GM18858 (cell line): ENCODE data around the gene ERGIC3.

Experiments used
- ATAC-seq: cut with Tn5 transposase; IDR thresholded peaks from one replicate; pipeline ENCODE4 v1.9.1; 2021; ENCODE audit not compliant: unreplicated experiment

ERGIC3 gene

DNA sequence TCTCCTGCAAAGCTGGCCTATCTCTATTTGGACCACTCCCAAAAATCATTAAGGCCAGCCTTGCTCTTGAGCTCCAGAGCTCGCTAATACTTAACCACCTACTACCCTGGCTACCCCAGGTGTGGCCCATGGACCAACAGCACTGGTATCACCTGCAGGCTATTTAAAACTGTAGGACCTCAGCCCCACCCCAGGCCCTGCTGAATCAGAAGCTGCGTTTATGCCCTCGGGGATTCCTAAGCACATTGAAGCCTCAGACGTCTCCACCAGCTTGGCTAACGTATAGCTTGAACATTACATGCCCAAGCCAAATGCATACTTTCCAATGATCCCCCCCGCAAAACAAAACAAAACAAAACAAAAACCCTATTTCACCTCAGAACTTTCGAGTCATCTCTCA lies 54.0 kb downstream of the ERGIC3 start:
- ATAC-seq = no peak

DNA sequence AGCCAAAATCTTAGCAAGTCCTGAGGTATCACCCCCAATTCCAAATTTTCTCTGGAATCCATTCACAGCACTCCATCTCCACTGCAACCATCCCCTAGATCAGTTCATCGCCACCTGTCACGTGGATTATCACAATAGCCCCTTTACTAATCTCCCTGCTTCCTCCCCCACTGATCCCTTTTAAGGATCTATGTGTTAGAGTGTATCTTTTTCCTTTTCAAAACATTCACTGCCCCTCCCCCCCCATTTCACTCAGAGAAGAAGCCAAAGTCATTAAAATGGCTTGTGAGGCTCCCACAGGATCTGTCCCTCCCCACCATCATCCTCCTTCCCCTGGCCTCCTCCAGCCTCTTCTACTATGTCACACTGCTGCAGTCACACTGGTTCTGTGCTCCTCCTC lies 55.3 kb downstream of the ERGIC3 start:
- ATAC-seq = no peak

DNA sequence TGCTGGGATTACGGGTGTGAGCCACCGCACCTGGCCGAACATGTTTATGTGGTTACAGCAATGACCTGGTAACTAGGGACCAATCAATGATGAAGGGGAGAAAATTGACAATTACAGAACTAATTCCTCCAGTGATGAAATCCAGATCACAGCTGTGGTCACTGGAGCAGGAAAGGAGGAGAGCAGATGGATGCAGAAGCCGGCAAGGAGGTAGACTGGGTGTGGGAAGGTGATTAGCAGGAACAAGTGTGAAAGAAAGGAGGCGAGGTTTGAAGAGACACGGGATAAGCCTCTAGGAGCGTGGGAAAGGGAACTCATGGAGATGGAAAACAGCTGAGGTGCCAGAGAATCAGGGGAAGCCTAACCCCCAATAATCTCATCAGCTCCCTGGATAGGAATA lies 56.6 kb downstream of the ERGIC3 start:
- ATAC-seq = no peak

DNA sequence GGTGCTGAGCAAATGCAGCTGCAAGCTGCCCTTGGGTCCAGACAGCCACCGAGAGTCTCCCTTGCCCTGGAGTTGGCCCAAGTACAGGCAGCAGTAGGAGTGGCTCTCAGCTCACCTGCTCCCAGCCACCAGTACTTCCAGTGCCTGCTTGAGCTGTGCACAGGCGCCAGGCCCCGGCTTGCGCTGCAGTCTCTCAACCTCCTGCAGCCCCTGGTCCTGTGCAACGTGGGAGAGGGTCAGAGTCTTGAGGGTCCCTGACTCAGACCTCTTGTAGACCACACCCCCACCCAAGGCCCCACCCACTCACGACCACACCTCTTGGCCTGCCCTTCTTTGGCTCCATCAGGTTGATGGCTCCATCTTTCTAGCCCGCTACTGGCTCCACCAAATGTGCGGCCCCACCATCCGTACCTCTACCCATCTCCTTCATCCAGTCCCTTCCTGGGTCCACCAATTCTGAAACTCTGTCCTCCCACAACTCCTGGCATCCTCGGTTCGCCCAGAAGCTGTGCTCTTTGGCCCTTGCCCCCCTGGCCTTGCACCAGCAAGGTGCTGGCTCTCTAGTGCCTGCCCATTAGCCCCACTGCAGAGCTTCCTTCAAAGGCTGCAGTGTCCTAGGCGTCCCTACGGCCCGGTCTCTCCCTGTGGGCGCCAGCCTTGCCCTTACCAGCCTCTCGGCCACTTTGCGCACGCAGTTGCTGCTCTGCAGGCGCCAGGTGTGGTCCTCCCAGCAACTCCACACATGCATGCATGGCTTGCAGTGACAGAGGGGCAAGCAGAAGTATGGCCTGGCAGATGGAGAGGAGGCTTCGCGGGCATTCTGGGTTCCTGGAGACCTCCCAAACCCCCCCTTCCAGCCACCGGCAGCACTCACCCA lies 57.3 kb downstream of the ERGIC3 start:
- ATAC-seq = no peak

DNA sequence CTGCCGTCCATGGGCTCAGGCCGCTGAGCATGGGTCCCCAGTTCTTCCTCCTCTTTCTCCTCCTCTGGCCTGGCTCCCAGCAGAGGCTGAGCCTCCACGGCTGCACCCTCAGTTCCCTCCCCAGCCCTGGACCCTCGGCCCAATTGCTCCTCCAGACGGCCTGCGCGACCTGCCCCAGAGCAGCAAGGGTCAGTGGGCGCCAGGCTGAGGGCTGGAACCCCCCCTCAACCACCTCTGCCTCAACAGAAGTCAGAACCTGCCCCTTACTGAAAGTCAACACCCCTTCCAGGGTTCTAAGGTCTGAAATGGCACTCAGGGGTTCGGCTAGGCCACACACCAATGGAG lies 57.9 kb downstream of the ERGIC3 start:
- ATAC-seq = no peak

DNA sequence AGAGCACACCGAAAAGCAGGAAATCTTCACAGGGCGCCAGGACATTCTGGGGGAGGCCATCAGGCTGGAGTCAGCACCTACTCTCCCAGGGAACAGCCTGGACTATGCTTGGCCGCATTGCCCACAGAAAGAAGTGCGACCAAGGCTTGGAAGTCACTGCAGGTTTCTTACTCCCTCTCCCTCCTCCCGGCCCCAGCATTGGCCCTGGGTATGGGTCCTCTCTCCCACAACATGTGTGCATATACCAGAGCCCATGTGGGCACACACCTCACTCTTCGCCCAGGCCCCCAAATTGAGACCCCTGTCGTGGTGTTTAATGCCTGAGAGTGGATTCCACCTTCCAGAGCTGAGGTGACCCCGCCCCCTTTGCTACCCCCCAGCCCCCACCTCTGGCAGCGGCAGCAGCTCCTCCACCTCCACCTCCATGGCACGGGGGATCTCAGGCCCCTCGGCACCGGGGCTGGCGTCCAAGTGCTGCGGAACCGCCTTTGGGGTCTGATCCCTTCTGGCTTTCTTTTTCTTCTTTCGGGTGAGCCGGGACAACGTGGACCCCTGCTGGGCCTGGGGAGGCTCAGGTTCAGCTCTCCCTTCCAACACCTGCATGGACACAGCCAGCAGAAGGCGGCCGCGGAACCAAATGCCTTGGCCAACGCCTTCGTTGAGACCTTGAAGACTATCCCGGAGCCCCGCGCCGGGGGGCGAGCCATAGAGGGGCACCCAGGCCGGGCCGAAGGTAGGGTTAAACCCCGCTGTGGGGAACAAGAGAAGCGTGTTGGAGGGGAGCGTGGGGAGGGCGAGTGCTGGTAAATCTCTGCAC lies 58.5 kb downstream of the ERGIC3 start:
- ATAC-seq = no peak

DNA sequence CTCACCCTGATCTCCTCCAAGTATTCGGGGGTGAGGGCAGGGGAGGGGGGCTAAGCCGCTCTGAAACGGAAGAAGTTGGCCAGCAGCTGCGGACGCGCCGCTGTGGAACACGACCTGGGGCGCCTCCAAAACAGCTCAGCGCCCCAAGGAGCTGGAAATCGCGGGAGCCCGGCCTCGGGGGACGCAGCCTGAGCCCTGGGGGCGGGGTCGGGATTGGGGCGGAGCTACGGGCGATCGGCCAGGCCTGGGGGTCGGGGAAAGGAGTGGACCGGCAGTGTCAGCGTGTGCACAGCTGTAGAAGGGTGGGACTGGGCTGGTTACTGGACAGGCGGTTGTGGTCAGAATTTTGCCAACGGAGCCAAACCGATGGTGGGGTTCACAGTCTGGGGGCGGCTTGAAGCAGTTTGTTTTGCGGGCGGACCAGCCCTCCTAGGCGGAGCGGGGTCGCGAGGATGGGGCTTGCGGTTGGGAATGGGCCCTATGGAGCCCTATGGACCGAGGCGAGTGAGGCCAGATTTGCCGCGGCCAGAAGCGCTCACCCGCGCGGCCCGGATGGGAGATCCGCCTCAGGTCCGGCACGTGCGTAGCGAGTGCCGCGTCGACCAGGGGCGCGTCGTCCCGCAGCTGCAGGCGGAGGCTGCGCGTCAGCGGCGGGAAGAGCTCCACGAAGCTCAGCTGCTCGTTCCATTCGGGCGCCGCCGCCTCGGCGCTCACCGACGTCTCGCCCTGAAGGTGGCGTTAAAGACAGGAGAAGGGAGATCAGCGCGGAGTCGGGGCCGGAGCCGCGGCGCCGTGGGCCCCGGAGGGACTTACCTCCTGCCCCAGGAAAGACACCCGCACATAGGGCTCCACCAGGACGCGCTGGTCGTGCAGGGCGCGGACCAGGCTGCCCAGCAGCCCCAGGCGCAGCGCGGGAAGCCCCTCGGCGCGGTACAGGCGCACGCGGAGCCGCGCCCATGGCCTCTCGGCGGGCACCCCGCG lies 59.4 kb downstream of the ERGIC3 start:
- ATAC-seq = no peak

DNA sequence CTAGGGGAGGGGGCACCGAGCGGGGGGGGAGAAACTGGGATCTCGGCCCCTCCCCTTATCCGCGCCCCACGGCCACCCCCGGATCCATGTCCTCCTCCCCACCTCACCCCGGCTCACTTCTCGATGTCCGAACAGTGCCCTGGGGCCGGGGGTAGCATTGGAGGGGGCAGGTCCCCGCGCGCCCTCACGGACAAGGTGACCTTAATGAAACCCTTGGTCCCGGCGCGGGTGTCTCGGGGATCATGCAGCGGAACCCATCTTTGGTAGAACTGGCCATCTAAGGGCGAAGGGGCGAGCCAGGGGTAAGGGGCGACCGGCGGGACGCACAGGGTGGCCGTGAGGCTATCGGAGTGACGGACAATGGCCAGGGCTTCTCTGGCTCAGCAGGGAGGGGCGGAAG lies 60.1 kb downstream of the ERGIC3 start:
- ATAC-seq = no peak

DNA sequence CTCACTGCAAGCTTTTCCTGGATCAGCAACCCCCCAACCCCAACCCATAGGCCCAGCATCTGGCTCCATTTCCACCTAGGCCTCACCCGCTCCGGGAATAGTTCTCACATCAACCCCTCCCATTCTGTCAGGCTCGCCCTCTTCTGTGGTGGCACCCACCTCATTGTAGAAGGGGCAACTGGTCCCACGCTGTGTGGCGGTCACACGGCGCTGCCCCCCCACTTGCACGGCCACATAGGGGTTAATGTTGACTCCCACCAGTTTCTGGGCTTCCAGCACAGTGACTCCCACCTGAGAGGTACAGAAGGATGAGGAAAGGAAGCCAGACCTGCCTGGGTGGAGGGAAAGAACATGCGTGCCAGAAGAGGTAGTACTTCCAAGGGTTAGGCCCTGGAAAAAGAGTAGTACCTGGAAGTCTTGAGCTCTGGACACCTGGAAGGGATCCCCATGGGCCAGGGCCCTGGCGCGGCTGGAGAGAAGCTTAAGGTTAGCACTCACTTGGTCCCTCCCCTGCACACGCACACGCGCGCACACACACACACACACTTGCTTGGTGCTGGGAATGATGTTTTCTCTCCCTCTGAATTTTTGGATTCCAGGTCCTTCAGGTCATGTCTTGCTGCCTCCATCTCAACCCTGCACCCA lies 61.1 kb downstream of the ERGIC3 start:
- ATAC-seq = no peak

DNA sequence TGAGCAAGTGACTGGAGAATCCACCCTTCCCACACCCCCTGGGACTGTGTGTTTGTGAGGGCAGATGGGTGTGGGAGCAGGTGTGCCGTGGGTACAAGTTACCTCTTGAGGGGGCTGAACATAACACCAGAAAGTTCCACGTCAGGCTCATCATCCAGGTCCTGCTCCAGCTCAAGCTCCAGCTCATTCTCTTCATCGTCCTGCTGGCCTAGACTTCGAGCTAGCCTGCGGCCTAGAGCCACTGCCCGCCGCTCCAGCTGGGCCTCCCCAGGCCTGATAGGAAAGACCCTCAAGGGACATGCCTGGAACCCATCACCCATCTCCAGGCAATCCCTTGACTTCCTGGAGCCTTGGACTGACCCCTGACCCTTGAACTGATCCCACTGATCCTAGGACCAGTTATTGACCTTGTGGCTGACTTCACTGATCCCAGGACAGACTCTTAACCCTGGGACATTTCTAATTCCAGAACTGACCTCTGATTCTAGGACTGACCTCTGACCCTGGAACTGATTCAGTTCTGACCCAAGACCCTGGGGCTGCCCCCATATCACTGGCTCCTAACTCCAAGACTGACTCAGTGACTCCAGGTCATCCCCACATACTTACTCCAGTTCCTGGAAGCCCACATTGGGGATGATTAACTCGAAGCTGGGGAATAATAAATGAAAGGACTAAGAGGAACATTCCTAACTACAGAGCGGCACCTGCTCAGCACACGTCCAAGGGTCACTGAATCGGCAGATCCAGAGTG lies 62.0 kb downstream of the ERGIC3 start:
- no peak for ATAC-seq

DNA sequence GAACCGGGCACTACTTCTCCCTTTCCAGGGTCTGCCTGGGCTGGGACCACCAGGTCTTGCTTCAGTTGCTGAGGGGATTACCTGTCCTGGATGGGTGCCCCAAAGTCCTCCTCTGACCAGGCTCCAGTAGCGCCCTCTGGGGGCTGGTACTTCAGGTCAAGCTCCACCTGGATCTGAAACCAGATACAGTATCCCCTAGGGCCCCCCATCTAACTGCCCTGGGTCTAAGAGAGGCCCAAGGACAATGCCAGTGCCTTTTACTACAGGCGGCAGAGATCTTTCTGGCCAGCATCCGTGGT lies 62.5 kb downstream of the ERGIC3 start:
- ATAC-seq = no peak

DNA sequence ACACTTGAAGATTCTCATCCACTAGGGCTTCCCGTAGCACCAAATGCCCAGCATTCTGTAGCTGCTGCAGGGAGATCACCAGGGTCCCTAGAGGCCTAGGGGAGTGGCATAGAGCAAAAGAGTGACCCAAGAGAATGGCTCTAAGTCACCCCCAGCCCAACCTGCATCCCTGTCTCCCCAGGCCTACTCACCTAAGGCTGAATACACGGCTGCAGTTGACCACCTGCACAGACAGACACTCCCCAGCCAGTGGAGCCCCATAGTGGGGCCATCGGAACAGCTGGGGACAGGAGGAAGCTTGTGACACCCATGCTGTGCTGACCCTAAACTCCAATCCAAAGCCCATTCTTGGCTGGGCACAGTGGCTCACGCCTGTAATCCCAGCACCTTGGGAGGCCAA lies 64.2 kb downstream of the ERGIC3 start:
- no peak for ATAC-seq
